Fibroblast of lung (primary cell): ENCODE results near the gene SNAP25. TPM values are rescaled to one million over a fixed set of nuclear protein-coding genes. Genes with fewer than 3 reads are reported as not detected.
A peak's percentile ranks its signal among the peaks of the same experiment; 100 is the strongest.

Experiments
- DNase-seq, 2 donors: peaks; one replicate each; pipeline versions ENCODE4 v3.0.0 to v3.0.0-alpha.2; 2010; ENCODE audit warnings: low read depth in 2 of 2
- H2AFZ ChIP-seq: 2 replicates; pipeline ENCODE4 v1.5.1; 2012; ENCODE audit warnings: low read length, control low read depth, inconsistent platforms
- H3K27ac ChIP-seq: 2 replicates; pipeline ENCODE4 v1.5.1; 2011; ENCODE audit warnings: low read length, control low read depth; ENCODE audit not compliant: insufficient read depth
- H3K27me3 ChIP-seq: 2 replicates; pipeline ENCODE4 v1.5.1; 2011; ENCODE audit warnings: mild to moderate bottlenecking, low read length; ENCODE audit not compliant: control insufficient read depth, insufficient read depth
- H3K36me3 ChIP-seq: 2 replicates; pipeline ENCODE4 v1.5.1; 2011; ENCODE audit warnings: low read length; ENCODE audit not compliant: control insufficient read depth, insufficient read depth
- H3K4me1 ChIP-seq: 2 replicates; pipeline ENCODE4 v1.5.1; 2011; ENCODE audit warnings: low read length; ENCODE audit not compliant: control insufficient read depth, insufficient read depth; ENCODE audit errors: extremely low read depth
- H3K4me2 ChIP-seq: 2 replicates; pipeline ENCODE4 v1.5.1; 2011; ENCODE audit warnings: low read length, control low read depth; ENCODE audit not compliant: insufficient read depth; ENCODE audit errors: extremely low read depth
- H3K4me3 ChIP-seq, 4 experiments: fragments of 200-600 bp in 1 of 4; sonication (generic) in 1 of 4; replicated peaks in 1 of 4; 2 replicates each; pipeline ENCODE4 v1.5.1; 2011 to 2016; ENCODE audit warnings: low read length in 4 of 4, low read depth in 3 of 4, mild to moderate bottlenecking in 3 of 4, control low read depth in 2 of 4, inconsistent platforms in 1 of 4, mixed read lengths in 1 of 4; ENCODE audit not compliant: insufficient read depth in 1 of 4; ENCODE audit errors: control extremely low read depth in 1 of 4
- H3K79me2 ChIP-seq: 2 replicates; pipeline ENCODE4 v1.5.1; 2012; ENCODE audit warnings: mild to moderate bottlenecking, low read length, inconsistent platforms; ENCODE audit not compliant: control insufficient read depth, insufficient read depth
- H3K9ac ChIP-seq: 2 replicates; pipeline ENCODE4 v1.5.1; 2011; ENCODE audit warnings: mild to moderate bottlenecking, low read length, control low read depth; ENCODE audit not compliant: insufficient read depth
- H3K9me3 ChIP-seq: 2 replicates; pipeline ENCODE4 v1.5.1; 2012; ENCODE audit warnings: low read depth, low read length; ENCODE audit not compliant: control insufficient read depth, insufficient read depth
- H4K20me1 ChIP-seq: 2 replicates; pipeline ENCODE4 v1.5.1; 2011; ENCODE audit warnings: low read length; ENCODE audit not compliant: control insufficient read depth, insufficient read depth; ENCODE audit errors: extremely low read depth
- EZH2 ChIP-seq: IDR thresholded peaks from 2 replicates; pipeline ENCODE4 v1.5.1; 2012; ENCODE audit warnings: low read length, control low read depth, mild to moderate bottlenecking; ENCODE audit errors: missing control alignments
- polyA plus RNA-seq, 2 donors: library from polyadenylated mRNA; depleted of rRNA in 1 of 2; stranded (reverse) in 1 of 2; unstranded in 1 of 2; fragments of >200 nt; gene quantifications; 2 replicates each; pipeline ENCODE4 v1.2.1, GENCODE V29; 2011 to 2012; ENCODE audit warnings: missing spikeins in 1 of 2
- total RNA-seq: library from RNA; depleted of rRNA; stranded (reverse); fragments of >200 nt; gene quantifications from 2 replicates; pipeline ENCODE4 v1.2.1, GENCODE V29; 2014
- TF ChIP-seq, protein P1 (sequence below), 2 donors: IDR thresholded peaks in 1 of 2; conservative IDR thresholded peaks in 1 of 2; 1 replicate in 1 of 2; 2 replicates in 1 of 2; pipeline ENCODE4 v1.5.1; 2011 to 2012; ENCODE audit warnings: low read length in 2 of 2, control low read depth in 1 of 2, inconsistent platforms in 1 of 2, low read depth in 1 of 2, mild to moderate bottlenecking in 1 of 2

Gene SNAP25
- total and polyA plus RNA-seq, 2 donors (not counting 1 experiment from before 2014, with no cell fraction given): 4.5 to 8.2 TPM

DNA sequence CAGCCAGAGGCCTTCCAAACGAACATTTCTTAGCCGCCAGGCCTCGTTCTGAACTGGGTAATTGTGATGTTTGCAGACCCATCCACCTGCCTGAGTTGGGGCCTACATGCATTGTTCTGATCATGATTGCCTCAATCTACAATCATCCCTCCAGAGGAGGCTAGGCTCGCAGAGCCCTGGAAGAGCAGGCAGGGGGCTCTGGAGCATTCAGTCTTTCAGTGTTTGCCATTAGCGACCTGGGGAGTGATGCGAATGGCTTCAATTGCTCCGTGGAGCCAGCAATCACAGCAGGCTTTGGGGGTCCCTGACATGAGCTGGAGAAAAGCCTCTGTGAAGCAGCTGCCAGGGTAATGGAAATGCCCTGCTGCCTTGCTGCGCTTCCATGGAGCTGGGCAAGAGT is 22.0 kb downstream of the SNAP25 start:
- H3K36me3 ChIP-seq: no peaks in the 10 kb centered on the region

DNA sequence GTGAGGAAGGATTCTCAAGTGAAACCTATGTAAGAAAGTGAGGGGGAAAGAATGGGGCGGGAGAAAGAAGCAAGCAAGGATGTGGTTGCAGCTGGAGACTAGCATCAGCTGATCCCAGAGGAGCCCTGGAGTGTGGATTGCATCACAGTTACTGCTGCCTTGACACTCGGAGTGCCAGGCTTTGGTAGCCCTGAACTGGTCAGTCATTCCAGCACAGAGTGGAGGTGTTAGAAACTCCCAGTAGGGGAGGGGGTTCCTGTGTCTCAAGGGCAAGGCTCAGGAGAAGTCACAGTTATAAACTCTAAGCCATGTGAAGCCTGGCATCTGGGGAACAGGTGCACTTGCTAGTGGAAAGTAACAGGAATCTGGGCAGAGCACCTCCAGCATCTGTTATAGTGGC is 23.5 kb downstream of the SNAP25 start:
- H3K9me3 ChIP-seq: no peaks in the 10 kb centered on the region
- H3K4me2 ChIP-seq: no peak overlapping the region
- peak in 1 of 2 donors; percentile 17 for DNase-seq
- H3K79me2 ChIP-seq: no peaks in the 10 kb centered on the region
- no peaks in the 10 kb centered on the region for H3K4me1 ChIP-seq
- H2AFZ ChIP-seq: no peak overlapping the region
- H3K27ac ChIP-seq: no peak overlapping the region
- H3K27me3 ChIP-seq: no peaks in the 10 kb centered on the region
- no peaks in the 10 kb centered on the region for H3K36me3 ChIP-seq
- H3K9ac ChIP-seq: no peak overlapping the region
- TF ChIP-seq, protein P1, sequence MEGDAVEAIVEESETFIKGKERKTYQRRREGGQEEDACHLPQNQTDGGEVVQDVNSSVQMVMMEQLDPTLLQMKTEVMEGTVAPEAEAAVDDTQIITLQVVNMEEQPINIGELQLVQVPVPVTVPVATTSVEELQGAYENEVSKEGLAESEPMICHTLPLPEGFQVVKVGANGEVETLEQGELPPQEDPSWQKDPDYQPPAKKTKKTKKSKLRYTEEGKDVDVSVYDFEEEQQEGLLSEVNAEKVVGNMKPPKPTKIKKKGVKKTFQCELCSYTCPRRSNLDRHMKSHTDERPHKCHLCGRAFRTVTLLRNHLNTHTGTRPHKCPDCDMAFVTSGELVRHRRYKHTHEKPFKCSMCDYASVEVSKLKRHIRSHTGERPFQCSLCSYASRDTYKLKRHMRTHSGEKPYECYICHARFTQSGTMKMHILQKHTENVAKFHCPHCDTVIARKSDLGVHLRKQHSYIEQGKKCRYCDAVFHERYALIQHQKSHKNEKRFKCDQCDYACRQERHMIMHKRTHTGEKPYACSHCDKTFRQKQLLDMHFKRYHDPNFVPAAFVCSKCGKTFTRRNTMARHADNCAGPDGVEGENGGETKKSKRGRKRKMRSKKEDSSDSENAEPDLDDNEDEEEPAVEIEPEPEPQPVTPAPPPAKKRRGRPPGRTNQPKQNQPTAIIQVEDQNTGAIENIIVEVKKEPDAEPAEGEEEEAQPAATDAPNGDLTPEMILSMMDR (conservative IDR thresholded peaks at IDR 0.05 in 1 of 2, IDR thresholded peaks at IDR 0.05 in 1 of 2; ENCODE audit: low read depth in 1 of 2, low read length in 2 of 2): no peak
- TF ChIP-seq EZH2: no peak
- H3K4me3 ChIP-seq: no peak overlapping the region
- no peaks in the 10 kb centered on the region for H4K20me1 ChIP-seq

More for the DNA sequence above, 22.0 kb downstream of the SNAP25 start:
- H3K9ac ChIP-seq: no peak overlapping the region
- H3K27ac ChIP-seq: no peak overlapping the region
- DNase-seq: no peak
- H4K20me1 ChIP-seq: no peaks in the 10 kb centered on the region
- no peaks in the 10 kb centered on the region for H3K4me1 ChIP-seq
- H3K9me3 ChIP-seq: no peaks in the 10 kb centered on the region
- H3K4me3 ChIP-seq: no peak overlapping the region
- no peak for TF ChIP-seq EZH2
- TF ChIP-seq, protein P1 (conservative IDR thresholded peaks at IDR 0.05 in 1 of 2, IDR thresholded peaks at IDR 0.05 in 1 of 2; ENCODE audit: low read depth in 1 of 2, low read length in 2 of 2): no peak
- no peak overlapping the region for H3K4me2 ChIP-seq
- no peaks in the 10 kb centered on the region for H3K79me2 ChIP-seq
- H2AFZ ChIP-seq: no peak overlapping the region
- H3K27me3 ChIP-seq: no peaks in the 10 kb centered on the region

DNA sequence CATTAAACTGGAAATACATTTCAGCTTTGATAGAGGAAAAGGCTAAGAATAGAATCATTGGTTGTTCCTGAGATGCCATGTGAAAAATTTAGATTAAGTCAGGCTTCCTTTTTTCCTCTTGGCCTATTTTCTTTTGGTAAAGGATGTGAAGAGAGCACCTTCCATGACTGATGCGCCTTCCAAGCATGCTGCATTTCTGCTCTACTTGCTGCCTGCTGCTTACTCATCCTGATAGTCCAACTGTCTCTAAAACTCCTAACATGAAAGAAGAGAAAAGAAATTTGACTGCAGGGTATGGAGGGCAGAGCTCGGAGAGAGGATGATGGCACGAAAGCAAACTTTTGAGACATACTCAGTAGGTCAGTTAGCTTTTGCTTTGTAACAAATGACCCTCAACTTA is 28.8 kb downstream of the SNAP25 start:
- Histone ChIP-seq H3K4me2 (no peak overlapping the region), H3K9me3 (no peaks in the 10 kb centered on the region), H3K27me3 (no peaks in the 10 kb centered on the region), H3K36me3 (no peaks in the 10 kb centered on the region), H2AFZ (no peak overlapping the region), H3K79me2 (no peaks in the 10 kb centered on the region), H3K4me3 (no peak overlapping the region), H3K9ac (no peak overlapping the region), H4K20me1 (no peaks in the 10 kb centered on the region), H3K4me1 (no peaks in the 10 kb centered on the region), H3K27ac (no peak overlapping the region)
- peak in 1 of 2 donors; percentile 28 for DNase-seq
- TF ChIP-seq, protein P1 (conservative IDR thresholded peaks at IDR 0.05 in 1 of 2, IDR thresholded peaks at IDR 0.05 in 1 of 2; ENCODE audit: low read depth in 1 of 2, low read length in 2 of 2): no peak
